ENCODE measurements around the gene USP3.

The USP3 gene

GRCh38 chr15:63504247-63504978 is at the start of gene USP3:
USP3 (plus strand) TSS chr15:63504593; CDS start chr15:63504740, 147 bp downstream.
- peak; percentile 90 for DNase-seq

- no peak for DNase-seq
Observed at GRCh38 chr15:63456258-63456657, 48.1 kb upstream of the USP3 start.

- DNase-seq = no peak
Observed at GRCh38 chr15:63457379-63457778, 47.0 kb upstream of the USP3 start.

- DNase-seq = no peak
Observed at GRCh38 chr15:63458026-63458425, 46.4 kb upstream of the USP3 start.

GRCh38 chr15:63458794-63459395 is 45.5 kb upstream of the USP3 start:
- DNase-seq = no peak

- DNase-seq = no peak
Observed at GRCh38 chr15:63460210-63461155, 43.9 kb upstream of the USP3 start.

- DNase-seq = no peak
Observed at GRCh38 chr15:63461230-63461985, 43.0 kb upstream of the USP3 start.

- DNase-seq = no peak
Observed at GRCh38 chr15:63462088-63462487, 42.3 kb upstream of the USP3 start.

GRCh38 chr15:63463036-63463435 is 41.4 kb upstream of the USP3 start:
- no peak for DNase-seq

- DNase-seq = no peak
Observed at GRCh38 chr15:63463793-63464192, 40.6 kb upstream of the USP3 start.

- no peak for DNase-seq
Observed at GRCh38 chr15:63465104-63465503, 39.3 kb upstream of the USP3 start.

- DNase-seq = peak; percentile 20
Observed at GRCh38 chr15:63466378-63467192, 37.8 kb upstream of the USP3 start.

- peak; percentile 40 for DNase-seq
Observed at GRCh38 chr15:63469190-63469589, 35.2 kb upstream of the USP3 start.

- no peak for DNase-seq
Observed at GRCh38 chr15:63469984-63470383, 34.4 kb upstream of the USP3 start.

GRCh38 chr15:63473007-63473748 is 31.2 kb upstream of the USP3 start:
- DNase-seq = no peak

- DNase-seq = no peak
Observed at GRCh38 chr15:63473749-63473998, 30.7 kb upstream of the USP3 start.

GRCh38 chr15:63473999-63474809 is 30.2 kb upstream of the USP3 start:
- DNase-seq = peak; percentile 60

- no peak for DNase-seq
Observed at GRCh38 chr15:63474810-63475316, 29.5 kb upstream of the USP3 start.

- DNase-seq = no peak
Observed at GRCh38 chr15:63475707-63476106, 28.7 kb upstream of the USP3 start.

GRCh38 chr15:63476229-63476632 is 28.2 kb upstream of the USP3 start:
- DNase-seq = no peak

Data from stimulated activated naive CD4-positive, alpha-beta T cell treated with Interleukin-2 at 50 U/mL for 16 hours (primary cell).